ENCODE measurements around the gene POLDIP2.

The POLDIP2 gene, protein sequence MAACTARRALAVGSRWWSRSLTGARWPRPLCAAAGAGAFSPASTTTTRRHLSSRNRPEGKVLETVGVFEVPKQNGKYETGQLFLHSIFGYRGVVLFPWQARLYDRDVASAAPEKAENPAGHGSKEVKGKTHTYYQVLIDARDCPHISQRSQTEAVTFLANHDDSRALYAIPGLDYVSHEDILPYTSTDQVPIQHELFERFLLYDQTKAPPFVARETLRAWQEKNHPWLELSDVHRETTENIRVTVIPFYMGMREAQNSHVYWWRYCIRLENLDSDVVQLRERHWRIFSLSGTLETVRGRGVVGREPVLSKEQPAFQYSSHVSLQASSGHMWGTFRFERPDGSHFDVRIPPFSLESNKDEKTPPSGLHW

DNA sequence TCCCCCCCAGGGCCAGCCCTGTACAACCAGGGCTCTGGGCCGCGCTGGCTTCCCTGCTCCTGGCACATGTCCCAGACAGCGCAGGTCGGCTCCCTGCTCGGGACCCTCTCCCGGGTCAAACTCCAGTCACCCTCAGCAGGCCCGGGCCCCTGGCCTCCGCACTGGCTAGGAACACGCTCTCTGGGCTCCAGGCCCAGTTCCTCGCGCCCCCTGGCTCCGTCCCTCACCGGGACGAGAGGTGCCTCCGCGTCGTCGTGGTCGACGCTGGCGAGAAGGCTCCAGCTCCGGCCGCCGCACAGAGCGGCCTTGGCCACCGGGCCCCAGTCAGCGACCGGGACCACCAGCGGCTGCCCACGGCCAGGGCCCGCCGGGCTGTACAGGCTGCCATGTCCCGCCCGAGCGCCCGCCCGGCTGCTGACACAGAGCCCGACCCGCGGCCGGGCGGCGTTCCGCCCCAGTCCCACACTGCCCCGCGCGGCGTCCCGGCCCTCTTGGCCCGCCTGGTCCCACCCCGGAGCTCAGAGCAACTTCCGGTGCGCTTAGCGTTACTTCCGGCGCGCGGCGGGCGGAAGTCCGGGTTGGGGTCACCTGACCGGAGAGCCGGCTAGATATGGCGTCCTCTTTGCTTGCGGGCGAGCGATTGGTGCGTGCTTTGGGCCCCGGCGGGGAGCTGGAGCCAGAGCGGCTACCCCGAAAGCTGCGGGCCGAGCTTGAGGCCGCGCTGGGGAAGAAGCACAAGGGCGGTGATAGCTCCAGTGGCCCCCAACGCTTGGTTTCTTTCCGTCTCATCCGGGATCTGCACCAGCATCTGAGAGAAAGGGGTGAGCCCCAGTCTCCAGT is at the start of gene POLDIP2:
Gene POLDIP2, minus strand, starts transcription at position 467 of the 840 bp plus-strand sequence. Its CDS starts 79 bp downstream, at position 388.
- peaks cover 27% of the 10 kb centered on the region for H3K4me1 Mint-ChIP-seq

DNA sequence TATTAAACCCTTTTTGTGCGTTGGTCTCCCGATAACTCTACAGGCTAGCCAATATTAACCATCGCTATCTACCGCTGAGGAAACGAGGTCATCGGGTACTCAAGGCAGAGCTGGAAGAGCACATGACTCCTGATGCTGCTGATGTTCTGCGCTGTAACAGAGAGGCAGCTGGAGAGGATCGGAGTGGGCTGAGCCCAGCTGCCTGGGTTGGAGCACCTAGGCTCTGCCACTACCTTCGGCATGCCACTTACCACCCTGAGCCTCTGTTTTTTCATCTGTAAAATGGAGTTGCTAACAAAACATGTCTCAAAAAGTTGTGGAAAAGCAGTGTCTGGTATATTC is 49.1 kb upstream of the POLDIP2 start:
- H3K27me3 Mint-ChIP-seq, result no peaks in the 10 kb centered on the region
- no peaks in the 10 kb centered on the region for H3K9me3 Mint-ChIP-seq
- H3K27ac Mint-ChIP-seq, result peak overlapping the region; percentile 35
- H3K4me1 Mint-ChIP-seq, result peaks cover 5% of the 10 kb centered on the region
- H3K4me3 Mint-ChIP-seq, result peak overlapping the region; percentile 82
- no peaks in the 10 kb centered on the region for H3K36me3 Mint-ChIP-seq

More for the DNA sequence above, at the start of gene POLDIP2:
- H3K27ac Mint-ChIP-seq, result peak within 1 kb of the TSS; percentile 94
- peaks cover 5% of the 10 kb centered on the region for H3K36me3 Mint-ChIP-seq
- no peaks in the 10 kb centered on the region for H3K27me3 Mint-ChIP-seq
- H3K4me3 Mint-ChIP-seq, result peak within 1 kb of the TSS; percentile 98
- no peaks in the 10 kb centered on the region for H3K9me3 Mint-ChIP-seq

DNA sequence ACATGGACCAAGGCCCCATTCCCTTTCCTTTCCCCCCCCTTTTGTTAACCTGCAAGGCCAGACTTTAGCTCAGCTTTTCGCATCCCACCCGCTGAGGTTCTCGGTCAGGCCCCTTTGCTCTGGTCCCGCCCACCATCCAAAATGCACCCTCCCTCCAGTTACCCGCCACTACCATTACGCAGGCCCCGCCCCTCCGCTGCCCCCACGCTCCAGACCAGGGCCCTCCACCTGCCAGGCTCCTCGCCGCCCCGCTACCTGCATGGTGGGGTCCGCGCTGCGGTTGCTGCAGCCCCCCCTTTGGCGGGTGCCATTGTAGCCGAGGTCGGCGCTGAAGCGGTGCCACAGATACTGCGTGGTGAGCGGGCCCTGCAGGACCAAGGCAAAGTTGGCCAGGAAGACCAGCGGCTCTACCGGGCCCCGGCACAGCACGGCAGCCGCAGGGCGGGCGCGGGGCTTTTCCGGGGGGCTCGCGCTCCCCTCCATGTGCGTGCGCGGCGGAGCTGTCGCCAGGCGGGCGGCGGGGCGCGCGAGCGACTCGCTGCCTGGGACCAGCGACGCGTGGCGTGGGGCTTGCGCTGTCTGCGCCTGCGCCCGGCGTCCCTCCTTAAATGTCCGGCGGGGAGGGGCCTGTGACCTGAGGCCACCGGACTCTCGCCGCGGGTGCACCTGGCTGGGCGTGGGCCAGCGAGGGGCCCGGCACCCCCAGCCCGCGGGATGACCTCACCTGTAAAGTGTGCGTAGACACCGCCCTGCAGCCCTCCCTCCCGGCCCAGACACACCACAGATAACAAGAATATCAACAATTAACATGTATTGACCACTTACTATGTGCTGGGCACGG is 48.5 kb upstream of the POLDIP2 start, which contains the start of gene SLC46A1:
Gene SLC46A1, minus strand, starts transcription at position 581 of the 841 bp plus-strand sequence. Its CDS starts 98 bp downstream, at position 483.
- Mint-ChIP-seq H3K9me3 (no peaks in the 10 kb centered on the region), H3K27me3 (no peaks in the 10 kb centered on the region), H3K27ac (peak within 1 kb of the TSS; percentile 62), H3K4me3 (peak within 1 kb of the TSS; percentile 82), H3K4me1 (peaks cover 5% of the 10 kb centered on the region), H3K36me3 (no peaks in the 10 kb centered on the region)

DNA sequence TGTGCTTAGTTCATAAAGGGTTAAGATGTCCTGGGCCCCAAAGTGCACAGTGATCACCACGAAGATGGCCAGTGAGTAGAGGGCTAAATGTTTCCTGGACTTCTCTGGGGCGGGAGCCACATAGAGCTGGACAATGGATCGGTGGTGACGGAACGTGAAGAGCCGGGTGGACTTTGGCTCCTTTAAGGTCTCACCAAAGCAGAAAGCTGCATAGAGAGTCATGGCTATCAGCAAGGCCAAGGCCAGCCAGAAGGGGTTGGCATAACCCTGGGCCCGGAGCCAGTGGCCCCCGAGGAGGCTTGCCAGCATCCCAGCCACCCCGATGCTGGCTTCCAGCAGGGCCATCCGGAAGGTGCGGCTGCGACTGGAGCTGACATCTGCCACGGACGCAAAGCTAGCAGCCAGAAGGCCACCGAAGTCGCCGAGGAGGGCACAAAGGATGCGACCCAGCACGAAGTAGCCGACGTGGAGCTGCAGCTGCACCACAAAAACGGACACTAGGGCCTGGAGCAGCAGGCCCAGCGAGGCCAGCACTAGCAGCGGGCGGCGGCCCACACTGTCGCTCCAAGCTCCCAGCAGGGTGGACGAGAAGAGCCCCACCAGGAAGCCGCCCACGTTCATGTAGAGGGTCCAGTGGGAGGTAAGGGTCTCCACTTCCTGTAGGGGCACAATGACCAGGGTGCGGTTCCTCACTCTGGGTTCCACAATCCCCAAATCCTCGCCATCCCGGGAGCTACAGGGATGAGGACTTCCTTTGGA is 47.7 kb upstream of the POLDIP2 start:
- Mint-ChIP-seq H3K4me1 (peaks cover 5% of the 10 kb centered on the region), H3K36me3 (no peaks in the 10 kb centered on the region), H3K4me3 (peak overlapping the region; percentile 77), H3K27me3 (no peaks in the 10 kb centered on the region), H3K9me3 (no peaks in the 10 kb centered on the region), H3K27ac (peak overlapping the region; percentile 62)

DNA sequence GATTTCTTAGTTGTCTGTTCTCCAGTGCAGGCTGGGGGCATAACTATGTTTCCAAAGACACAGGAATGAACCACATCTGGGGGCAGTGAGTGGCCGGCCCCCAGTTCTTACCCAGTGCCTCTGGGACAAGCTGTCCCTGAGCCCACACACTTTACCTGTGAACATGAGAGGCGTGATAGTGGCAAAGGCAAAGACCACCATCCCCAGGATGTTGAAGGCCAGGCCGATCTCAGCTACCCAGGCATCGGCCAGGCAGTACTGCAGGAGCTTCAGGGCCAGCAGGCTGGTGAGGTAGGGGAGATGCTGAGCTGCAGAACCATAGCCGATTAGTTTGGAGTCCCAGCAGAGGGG is 47.1 kb upstream of the POLDIP2 start:
- peaks cover 5% of the 10 kb centered on the region for H3K4me1 Mint-ChIP-seq
- H3K36me3 Mint-ChIP-seq, result no peaks in the 10 kb centered on the region
- no peaks in the 10 kb centered on the region for H3K27me3 Mint-ChIP-seq
- H3K4me3 Mint-ChIP-seq, result peak overlapping the region; percentile 51
- no peak overlapping the region for H3K27ac Mint-ChIP-seq
- no peaks in the 10 kb centered on the region for H3K9me3 Mint-ChIP-seq

DNA sequence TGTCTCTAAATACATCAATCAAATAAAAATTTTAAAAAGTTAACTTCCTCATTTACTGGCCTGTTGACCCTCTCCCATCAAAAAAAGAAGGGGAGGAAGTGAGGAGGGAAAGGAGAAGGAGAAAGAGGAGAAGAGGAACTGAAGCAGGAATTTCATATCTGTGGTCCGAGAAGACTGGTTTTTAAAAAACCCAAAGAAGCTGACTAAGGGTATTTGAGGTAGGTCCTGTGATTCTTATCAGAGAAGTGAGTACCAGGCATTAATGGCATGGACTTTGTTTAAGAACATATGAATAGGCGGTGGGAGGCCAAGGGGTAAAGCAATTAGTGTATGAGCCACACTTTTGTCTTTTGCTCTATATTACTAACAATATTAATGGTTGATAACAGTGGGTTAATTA is 46.7 kb upstream of the POLDIP2 start:
- Mint-ChIP-seq H3K4me1 (peaks cover 5% of the 10 kb centered on the region), H3K27ac (no peak overlapping the region), H3K36me3 (no peaks in the 10 kb centered on the region), H3K4me3 (peak overlapping the region; percentile 51), H3K9me3 (no peaks in the 10 kb centered on the region), H3K27me3 (no peaks in the 10 kb centered on the region)

DNA sequence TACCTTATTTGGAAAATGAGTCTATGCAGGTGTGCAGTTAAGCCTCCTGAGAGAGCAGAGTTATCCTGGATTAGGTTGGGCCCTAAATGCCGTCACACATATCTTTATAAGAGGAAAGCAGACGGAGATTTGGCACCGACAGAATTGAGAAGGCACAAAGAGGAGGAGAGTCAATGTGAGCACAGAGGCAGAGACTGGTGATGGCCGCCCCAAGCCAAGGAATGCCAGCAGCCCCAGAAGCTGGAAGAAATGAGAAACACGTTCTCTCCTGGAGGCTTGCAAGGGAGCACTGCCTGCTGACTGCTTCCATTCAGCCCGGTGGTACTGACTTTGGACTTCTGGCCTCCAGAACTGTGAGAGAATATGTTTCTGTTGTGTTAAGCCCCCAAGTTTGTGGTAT is 45.5 kb upstream of the POLDIP2 start:
- Mint-ChIP-seq H3K27ac (peak overlapping the region; percentile 41), H3K4me1 (peaks cover 5% of the 10 kb centered on the region), H3K27me3 (no peaks in the 10 kb centered on the region), H3K4me3 (no peak overlapping the region), H3K36me3 (no peaks in the 10 kb centered on the region), H3K9me3 (no peaks in the 10 kb centered on the region)

DNA sequence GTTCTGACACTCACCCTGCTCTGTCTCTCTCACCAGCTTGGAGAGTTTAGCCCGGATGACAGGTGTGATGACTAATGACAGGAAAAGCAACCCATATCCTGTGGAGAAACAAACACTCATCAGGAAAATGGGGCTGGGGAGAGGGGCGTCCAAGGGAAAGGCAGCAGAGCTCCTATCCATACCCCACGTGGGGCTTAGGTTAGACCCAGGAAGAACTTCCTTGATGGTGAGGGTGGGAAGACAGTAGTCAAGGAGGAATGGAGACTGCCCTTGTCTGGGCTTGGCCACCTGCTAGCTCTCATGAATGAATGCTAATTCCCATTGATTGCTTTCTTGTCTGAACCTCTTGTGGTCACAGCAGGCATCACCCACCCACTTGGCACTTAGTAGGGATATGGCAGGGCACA is 44.9 kb upstream of the POLDIP2 start:
- Mint-ChIP-seq H3K9me3 (no peaks in the 10 kb centered on the region), H3K4me3 (no peak overlapping the region), H3K27me3 (no peaks in the 10 kb centered on the region), H3K27ac (no peak overlapping the region), H3K4me1 (peaks cover 5% of the 10 kb centered on the region), H3K36me3 (no peaks in the 10 kb centered on the region)

DNA sequence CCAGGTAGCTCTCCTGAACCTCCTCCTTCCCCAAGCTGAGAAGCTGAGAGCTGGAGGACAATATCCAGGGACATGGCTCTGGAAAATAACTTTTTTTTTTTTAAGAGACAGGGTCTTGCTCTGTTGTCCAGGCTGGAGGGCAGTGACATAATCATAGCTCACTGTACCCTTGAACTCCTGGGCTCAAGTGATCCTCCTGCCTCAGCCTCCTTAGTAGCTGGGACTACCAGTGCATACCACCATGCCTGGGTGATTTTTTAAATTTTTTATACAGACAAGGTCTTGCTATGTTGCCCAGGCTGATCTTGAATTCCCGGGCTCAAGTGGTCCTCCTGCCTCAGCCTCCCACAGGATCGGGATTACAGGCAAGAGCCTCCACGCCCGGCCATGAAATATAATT is 42.5 kb upstream of the POLDIP2 start:
- Mint-ChIP-seq H3K4me1 (no peaks in the 10 kb centered on the region), H3K36me3 (no peaks in the 10 kb centered on the region), H3K4me3 (no peak overlapping the region), H3K27me3 (no peaks in the 10 kb centered on the region), H3K9me3 (no peaks in the 10 kb centered on the region), H3K27ac (no peak overlapping the region)

DNA sequence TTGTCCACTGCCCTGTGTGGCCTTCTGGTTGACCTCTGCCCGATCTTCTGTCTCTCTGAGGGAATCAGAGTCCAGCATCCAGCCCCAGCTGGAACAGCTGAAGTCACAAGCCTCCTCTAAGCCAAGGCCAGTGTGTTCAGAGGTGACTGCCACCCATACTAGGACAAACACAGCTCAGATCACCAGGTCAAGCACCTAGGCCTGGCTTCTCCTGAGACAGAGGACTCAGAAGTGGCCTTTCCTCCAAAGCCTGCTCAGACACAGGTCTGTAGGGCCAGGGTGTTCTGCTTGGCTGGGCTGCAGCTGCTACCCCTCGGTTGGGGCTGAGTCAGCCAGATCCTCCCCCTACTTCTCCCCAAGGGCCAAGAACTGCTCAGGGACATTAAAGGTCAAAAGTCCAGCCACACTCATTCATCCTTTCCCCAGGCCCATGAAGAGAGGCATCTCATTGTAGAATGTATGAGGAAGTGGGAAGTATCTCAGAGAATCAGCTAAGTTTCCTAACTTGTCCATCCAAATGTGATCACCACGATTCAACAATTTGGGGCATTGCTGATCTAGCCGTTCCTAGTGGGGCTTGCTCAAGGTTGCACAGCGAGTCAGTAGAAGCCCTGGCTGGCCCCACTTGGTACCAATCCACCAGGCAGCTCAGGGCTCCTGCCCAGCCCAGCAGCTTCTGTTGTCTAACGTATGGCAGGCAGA is 41.1 kb upstream of the POLDIP2 start:
- Mint-ChIP-seq H3K27me3 (no peaks in the 10 kb centered on the region), H3K4me1 (no peaks in the 10 kb centered on the region), H3K27ac (no peak overlapping the region), H3K36me3 (peaks cover 2% of the 10 kb centered on the region), H3K4me3 (no peak overlapping the region), H3K9me3 (no peaks in the 10 kb centered on the region)

DNA sequence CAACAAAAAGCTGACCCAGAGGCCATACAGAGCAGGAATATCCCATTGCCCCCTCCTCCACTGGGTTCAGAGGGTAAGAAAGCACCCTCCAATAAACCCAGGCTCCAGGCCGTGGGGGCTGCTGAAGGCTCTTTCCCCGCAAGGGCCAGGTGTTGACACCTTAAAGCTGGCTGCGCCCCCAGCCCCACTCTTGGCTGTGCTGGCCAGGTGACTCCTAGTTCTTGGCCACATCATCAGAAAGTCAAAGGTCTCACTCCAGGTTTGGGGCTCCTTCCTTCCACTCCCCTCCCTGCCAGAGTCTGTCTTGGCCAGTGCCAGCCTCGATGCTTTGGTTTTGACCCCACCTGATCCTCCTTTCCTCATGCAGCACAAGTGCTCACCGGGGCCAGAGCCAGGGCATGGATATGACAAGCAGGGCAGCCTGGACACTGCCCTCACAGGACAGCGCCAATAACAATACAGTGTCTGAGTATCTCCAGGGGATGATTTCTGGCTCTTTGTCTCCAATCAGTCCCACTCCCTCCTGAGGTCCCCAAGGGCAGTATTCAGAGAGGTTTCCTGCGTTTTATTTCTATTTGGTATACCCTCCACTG is 40.5 kb upstream of the POLDIP2 start:
- no peaks in the 10 kb centered on the region for H3K4me1 Mint-ChIP-seq
- no peak overlapping the region for H3K4me3 Mint-ChIP-seq
- H3K27me3 Mint-ChIP-seq, result no peaks in the 10 kb centered on the region
- peaks cover 2% of the 10 kb centered on the region for H3K36me3 Mint-ChIP-seq
- H3K27ac Mint-ChIP-seq, result no peak overlapping the region
- H3K9me3 Mint-ChIP-seq, result no peaks in the 10 kb centered on the region

DNA sequence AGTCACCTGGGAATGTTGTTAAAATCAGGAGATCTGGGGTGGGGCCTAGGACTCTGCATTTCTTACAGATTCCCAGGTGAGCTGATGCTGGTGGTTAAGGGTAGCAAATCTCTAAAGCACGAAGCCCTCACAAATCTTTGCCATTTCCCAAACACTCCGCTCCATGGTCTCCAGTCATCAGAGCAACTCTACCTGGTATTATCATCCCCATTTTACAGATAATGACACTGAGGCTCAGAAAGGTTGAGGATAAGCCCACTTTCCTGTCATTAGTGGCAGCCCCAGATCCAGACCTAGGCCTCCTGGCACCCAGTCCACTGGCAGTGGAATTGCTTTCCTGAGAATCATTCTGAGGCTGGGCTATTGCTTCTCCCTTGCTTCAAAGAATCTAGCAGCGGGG is 39.9 kb upstream of the POLDIP2 start:
- Mint-ChIP-seq H3K27ac (no peak overlapping the region), H3K27me3 (no peaks in the 10 kb centered on the region), H3K36me3 (peaks cover 2% of the 10 kb centered on the region), H3K4me3 (no peak overlapping the region), H3K9me3 (no peaks in the 10 kb centered on the region), H3K4me1 (no peaks in the 10 kb centered on the region)

DNA sequence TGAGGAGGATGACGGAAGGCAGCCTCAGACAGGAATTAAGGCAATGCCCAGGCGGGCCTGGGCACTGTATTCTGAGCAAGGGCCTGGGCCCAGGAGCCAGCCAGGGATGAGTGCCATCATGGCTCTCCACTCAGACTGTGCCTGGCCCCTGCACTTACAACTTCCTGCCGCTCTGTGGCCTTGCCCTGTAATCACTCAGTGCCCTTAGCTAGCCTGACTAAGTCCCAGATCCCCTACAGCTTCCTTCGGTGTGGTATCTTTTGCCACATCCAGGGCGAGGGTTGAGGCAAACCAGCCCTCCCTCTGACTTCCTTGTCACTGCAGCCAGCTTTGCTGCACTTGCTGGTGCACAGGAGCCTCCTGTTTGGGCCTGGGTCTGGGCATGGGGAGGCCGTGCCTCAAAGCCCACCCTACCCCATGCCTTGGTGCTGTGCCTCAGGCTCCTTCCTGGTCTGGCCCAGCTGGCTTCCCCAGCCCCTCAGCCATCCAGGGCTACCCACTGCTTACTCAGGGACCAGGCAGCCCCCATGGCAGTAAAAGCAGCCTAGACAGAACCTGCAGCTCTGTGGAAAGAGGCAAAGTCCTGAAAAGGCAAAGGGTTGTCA is 39.4 kb upstream of the POLDIP2 start:
- H3K27ac Mint-ChIP-seq, result no peak overlapping the region
- H3K36me3 Mint-ChIP-seq, result peaks cover 2% of the 10 kb centered on the region
- no peaks in the 10 kb centered on the region for H3K4me1 Mint-ChIP-seq
- H3K9me3 Mint-ChIP-seq, result no peaks in the 10 kb centered on the region
- H3K27me3 Mint-ChIP-seq, result no peaks in the 10 kb centered on the region
- no peak overlapping the region for H3K4me3 Mint-ChIP-seq

DNA sequence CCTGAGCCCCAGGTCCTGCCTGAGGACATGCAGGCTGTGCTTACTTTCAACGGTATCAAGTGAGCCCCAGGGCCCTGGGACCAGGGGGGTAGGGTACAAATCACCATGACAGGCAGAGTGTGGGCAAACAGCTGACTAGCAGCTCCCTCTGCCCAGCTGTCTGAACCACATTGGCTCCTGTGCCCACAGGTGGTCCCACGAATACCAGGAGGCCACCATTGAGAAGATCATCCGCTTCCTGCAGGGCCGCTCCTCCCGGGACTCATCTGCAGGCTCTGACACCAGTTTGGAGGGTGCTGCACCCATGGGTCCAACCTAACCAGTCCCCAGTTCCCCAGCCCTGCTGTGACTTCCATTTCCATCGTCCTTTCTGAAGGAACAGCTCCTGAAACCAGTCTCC is 38.6 kb upstream of the POLDIP2 start:
- H3K36me3 Mint-ChIP-seq, result peaks cover 5% of the 10 kb centered on the region
- no peaks in the 10 kb centered on the region for H3K4me1 Mint-ChIP-seq
- H3K27ac Mint-ChIP-seq, result no peak overlapping the region
- H3K27me3 Mint-ChIP-seq, result no peaks in the 10 kb centered on the region
- H3K4me3 Mint-ChIP-seq, result no peak overlapping the region
- H3K9me3 Mint-ChIP-seq, result no peaks in the 10 kb centered on the region

Measured in activated naive CD4-positive, alpha-beta T cell treated with anti-CD3 and anti-CD28 coated beads, Interleukin-2, amount 50 U/mL, for 24 hours (primary cell).